Panc1 (cell line): ENCODE measurements around the gene TMX4. TPM values are rescaled to one million over a fixed set of nuclear protein-coding genes. Genes with fewer than 3 reads are reported as not detected.

Source experiments
- ATAC-seq: fragments of 200-7000 bp; cut with Tn5 transposase; 2 replicates; pipeline ENCODE4 v1.9.1; 2020; ENCODE audit warnings: mild to moderate bottlenecking, moderate library complexity
- BruUV-seq: library from RNA; stranded (reverse); fragments of 400-500 nt; replicated peaks from 2 replicates; lab custom pipeline; 2021; lab: Mats Ljungman, UMichigan
- CTCF ChIA-PET: fragments of 300-600 bp; sonication (Branson Sonifier 250); formaldehyde crosslinking; loops from one replicate; lab custom pipeline; 2022; ENCODE audit warnings: antibody characterized with exemption; lab: Charles Lee
- POLR2A ChIA-PET: fragments of 300-600 bp; sonication (Branson Sonifier 250); formaldehyde crosslinking; loops from one replicate; lab custom pipeline; 2022; ENCODE audit warnings: antibody characterized with exemption; lab: Charles Lee
- DNase-seq: peaks from one replicate; pipeline ENCODE4 v3.0.0-alpha.2; 2010; ENCODE audit warnings: low read depth, low spot score
- H3K27ac ChIP-seq: 2 replicates; pipeline ENCODE4 v1.5.1; 2011; ENCODE audit warnings: mild to moderate bottlenecking, low read length, inconsistent platforms
- H3K27me3 ChIP-seq: fragments of 200-500 bp; sonication (Bioruptor generic); 2 replicates; pipeline ENCODE4 v1.6.0; 2014; ENCODE audit warnings: low read length, inconsistent platforms; ENCODE audit not compliant: control insufficient read depth, insufficient read depth
- H3K36me3 ChIP-seq: fragments of 200-500 bp; sonication (Bioruptor generic); 2 replicates; pipeline ENCODE4 v1.5.1; 2014; ENCODE audit warnings: inconsistent platforms, mild to moderate bottlenecking, low read length, moderate library complexity; ENCODE audit not compliant: control insufficient read depth, insufficient read depth
- H3K4me1 ChIP-seq: 2 replicates; pipeline ENCODE4 v1.5.1; 2011; ENCODE audit warnings: inconsistent platforms, mild to moderate bottlenecking, low read length, moderate library complexity; ENCODE audit not compliant: control insufficient read depth, insufficient read depth
- H3K4me3 ChIP-seq, 2 experiments: 2 replicates each; pipeline ENCODE4 v1.5.1; 2011 to 2012; ENCODE audit warnings: low read depth in 2 of 2, low read length in 2 of 2, mild to moderate bottlenecking in 2 of 2, inconsistent platforms in 1 of 2, moderate library complexity in 1 of 2
- H3K9me3 ChIP-seq: fragments of 200-500 bp; sonication (Bioruptor generic); 2 replicates; pipeline ENCODE4 v1.5.1; 2014; ENCODE audit warnings: low read depth, mild to moderate bottlenecking, inconsistent platforms, low read length, moderate library complexity; ENCODE audit not compliant: control insufficient read depth, insufficient read depth
- POLR2AphosphoS5 ChIP-seq: IDR thresholded peaks from 2 replicates; pipeline ENCODE4 v1.6.1; 2012; ENCODE audit warnings: mild to moderate bottlenecking, low read depth, low read length, moderate library complexity
- SIN3A ChIP-seq: IDR thresholded peaks from 2 replicates; pipeline ENCODE4 v1.6.1; 2012; ENCODE audit warnings: low read depth, mild to moderate bottlenecking, low read length, moderate library complexity, borderline replicate concordance; ENCODE audit not compliant: insufficient read depth
- TCF7L2 ChIP-seq: IDR thresholded peaks from 2 replicates; pipeline ENCODE4 v1.6.1; 2011; ENCODE audit warnings: mild to moderate bottlenecking, low read depth, low read length, inconsistent platforms
- in situ Hi-C: cut with HindIII; loops from 2 replicates; pipeline ENCODE4 v1.10.0; 2016; ENCODE audit warnings: low sequenced_read_pairs, low pct_unique_long_range_greater_than_20kb
- intact Hi-C: fragments of 100-400 bp; cut with micrococcal nuclease; formaldehyde crosslinking; loops from one replicate; pipeline ENCODE4 v1.10.0; 2022; ENCODE audit not compliant: unreplicated experiment
- total RNA-seq: library from RNA; stranded (reverse); gene quantifications from one replicate; pipeline ENCODE4 v1.2.1, GENCODE V29; 2021; ENCODE audit not compliant: unreplicated experiment
- TF ChIP-seq, protein P1 (sequence below), 2 experiments: IDR thresholded peaks; 2 replicates each; pipeline ENCODE4 v1.6.1; 2011 to 2012; ENCODE audit warnings: low read depth in 2 of 2, control low read depth in 1 of 2, low read length in 1 of 2, mild to moderate bottlenecking in 1 of 2, moderate library complexity in 1 of 2; ENCODE audit not compliant: insufficient read depth in 1 of 2
- TF ChIP-seq, protein P2 (sequence below): fragments of 450-650 bp; IDR thresholded peaks from 2 replicates; pipeline ENCODE4 v1.5.1; 2017; ENCODE audit warnings: mild to moderate bottlenecking

Gene TMX4
- total RNA-seq, 1 experiment from 2014 or later = 34.6 TPM

DNA sequence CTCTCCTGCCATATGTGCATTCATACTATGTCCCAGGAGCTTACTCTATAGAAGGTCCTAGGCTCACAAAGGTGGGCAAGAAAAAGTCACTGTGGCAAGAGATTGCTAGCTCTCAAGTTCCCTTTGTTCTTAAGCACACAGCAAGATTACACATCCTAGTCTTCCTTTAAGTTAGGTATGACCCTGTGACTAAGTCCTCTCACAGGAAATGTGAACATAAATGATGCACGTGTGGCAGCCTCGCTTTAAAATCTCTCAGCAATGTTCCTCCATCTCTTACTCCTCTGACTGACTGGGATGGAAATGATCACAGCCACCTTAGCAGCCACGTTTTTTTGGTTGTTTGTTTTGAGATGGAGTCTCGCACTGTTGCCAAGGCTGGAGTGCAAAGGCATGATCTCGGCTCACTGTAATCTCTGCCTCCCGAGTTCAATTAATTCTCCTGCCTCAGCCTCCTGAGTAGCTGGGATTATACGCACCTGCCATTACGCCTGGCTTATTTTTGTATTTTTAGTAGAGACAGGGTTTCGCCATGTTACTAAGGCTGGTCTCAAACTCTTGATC lies 43.6 kb downstream of the TMX4 start:
- no peaks in the 10 kb centered on the region for H3K4me1 ChIP-seq
- no peak overlapping the region for H3K27ac ChIP-seq
- no peaks in the 10 kb centered on the region for H3K36me3 ChIP-seq
- H3K4me3 ChIP-seq = no peak overlapping the region
- ChIA-PET CTCF (no interaction called here), POLR2A (interaction anchor here (0.6 kb wide), 1 partner anchor 10 kb away, joined by 3 read pairs; no protein-coding TSS in a partner anchor)
- ATAC-seq = no peak
- no TSS peak for BruUV-seq
- no peak for DNase-seq
- no peaks in the 10 kb centered on the region for H3K9me3 ChIP-seq
- TF ChIP-seq, protein P1, sequence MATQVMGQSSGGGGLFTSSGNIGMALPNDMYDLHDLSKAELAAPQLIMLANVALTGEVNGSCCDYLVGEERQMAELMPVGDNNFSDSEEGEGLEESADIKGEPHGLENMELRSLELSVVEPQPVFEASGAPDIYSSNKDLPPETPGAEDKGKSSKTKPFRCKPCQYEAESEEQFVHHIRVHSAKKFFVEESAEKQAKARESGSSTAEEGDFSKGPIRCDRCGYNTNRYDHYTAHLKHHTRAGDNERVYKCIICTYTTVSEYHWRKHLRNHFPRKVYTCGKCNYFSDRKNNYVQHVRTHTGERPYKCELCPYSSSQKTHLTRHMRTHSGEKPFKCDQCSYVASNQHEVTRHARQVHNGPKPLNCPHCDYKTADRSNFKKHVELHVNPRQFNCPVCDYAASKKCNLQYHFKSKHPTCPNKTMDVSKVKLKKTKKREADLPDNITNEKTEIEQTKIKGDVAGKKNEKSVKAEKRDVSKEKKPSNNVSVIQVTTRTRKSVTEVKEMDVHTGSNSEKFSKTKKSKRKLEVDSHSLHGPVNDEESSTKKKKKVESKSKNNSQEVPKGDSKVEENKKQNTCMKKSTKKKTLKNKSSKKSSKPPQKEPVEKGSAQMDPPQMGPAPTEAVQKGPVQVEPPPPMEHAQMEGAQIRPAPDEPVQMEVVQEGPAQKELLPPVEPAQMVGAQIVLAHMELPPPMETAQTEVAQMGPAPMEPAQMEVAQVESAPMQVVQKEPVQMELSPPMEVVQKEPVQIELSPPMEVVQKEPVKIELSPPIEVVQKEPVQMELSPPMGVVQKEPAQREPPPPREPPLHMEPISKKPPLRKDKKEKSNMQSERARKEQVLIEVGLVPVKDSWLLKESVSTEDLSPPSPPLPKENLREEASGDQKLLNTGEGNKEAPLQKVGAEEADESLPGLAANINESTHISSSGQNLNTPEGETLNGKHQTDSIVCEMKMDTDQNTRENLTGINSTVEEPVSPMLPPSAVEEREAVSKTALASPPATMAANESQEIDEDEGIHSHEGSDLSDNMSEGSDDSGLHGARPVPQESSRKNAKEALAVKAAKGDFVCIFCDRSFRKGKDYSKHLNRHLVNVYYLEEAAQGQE (IDR thresholded peaks at IDR 0.05; ENCODE audit: insufficient read depth in 1 of 2, low read depth in 2 of 2, low read length in 1 of 2) = no peak
- no peak for TF ChIP-seq TCF7L2
- TF ChIP-seq POLR2AphosphoS5 = no peak
- TF ChIP-seq, protein P2, sequence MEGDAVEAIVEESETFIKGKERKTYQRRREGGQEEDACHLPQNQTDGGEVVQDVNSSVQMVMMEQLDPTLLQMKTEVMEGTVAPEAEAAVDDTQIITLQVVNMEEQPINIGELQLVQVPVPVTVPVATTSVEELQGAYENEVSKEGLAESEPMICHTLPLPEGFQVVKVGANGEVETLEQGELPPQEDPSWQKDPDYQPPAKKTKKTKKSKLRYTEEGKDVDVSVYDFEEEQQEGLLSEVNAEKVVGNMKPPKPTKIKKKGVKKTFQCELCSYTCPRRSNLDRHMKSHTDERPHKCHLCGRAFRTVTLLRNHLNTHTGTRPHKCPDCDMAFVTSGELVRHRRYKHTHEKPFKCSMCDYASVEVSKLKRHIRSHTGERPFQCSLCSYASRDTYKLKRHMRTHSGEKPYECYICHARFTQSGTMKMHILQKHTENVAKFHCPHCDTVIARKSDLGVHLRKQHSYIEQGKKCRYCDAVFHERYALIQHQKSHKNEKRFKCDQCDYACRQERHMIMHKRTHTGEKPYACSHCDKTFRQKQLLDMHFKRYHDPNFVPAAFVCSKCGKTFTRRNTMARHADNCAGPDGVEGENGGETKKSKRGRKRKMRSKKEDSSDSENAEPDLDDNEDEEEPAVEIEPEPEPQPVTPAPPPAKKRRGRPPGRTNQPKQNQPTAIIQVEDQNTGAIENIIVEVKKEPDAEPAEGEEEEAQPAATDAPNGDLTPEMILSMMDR = no peak
- no peak for TF ChIP-seq SIN3A
- intact Hi-C loops = no loop called here
- in situ Hi-C loops = no loop called here
- H3K27me3 ChIP-seq = no peaks in the 10 kb centered on the region

DNA sequence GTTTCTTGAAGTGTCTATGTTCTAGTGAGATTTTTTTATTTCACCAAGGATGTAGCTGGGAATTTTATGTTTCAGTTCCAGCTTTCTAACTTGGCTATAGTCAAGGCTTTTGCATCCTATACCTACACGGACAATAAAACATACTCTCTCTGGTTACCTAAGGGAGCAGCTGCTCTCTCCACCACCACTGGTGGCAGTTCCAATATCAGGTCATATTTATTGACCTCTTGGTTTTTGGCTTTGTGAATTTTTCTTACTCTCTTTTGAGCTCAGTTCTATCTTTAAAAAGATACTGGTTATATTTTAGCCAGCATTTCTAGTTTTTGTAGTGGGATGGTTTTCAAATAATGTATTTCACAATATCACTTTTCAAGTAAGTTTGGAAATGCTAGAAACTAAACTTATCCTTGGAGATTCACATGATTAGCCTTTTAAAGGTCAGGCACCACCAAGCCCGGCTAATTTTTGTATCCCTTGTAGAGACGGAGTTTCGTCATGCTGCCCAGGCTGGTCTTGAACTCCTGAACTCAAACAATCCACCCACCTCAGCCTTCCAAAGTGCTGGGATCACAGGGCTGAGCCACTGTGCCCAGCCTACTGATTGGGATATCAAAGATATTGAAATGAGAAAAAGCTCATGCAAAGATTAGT lies 44.7 kb downstream of the TMX4 start:
- CTCF ChIA-PET = no interaction called here
- TF ChIP-seq POLR2AphosphoS5 (no peak), TCF7L2 (no peak), SIN3A (no peak)
- TF ChIP-seq, protein P1 (IDR thresholded peaks at IDR 0.05; ENCODE audit: insufficient read depth in 1 of 2, low read depth in 2 of 2, low read length in 1 of 2) = no peak
- TF ChIP-seq, protein P2 = no peak
- Histone ChIP-seq H3K4me1 (no peaks in the 10 kb centered on the region), H3K27ac (no peak overlapping the region), H3K4me3 (no peak overlapping the region), H3K36me3 (no peaks in the 10 kb centered on the region), H3K27me3 (no peaks in the 10 kb centered on the region), H3K9me3 (no peaks in the 10 kb centered on the region)
- intact Hi-C loops (no loop called here), in situ Hi-C loops (no loop called here)
- no TSS peak for BruUV-seq
- no peak for ATAC-seq
- POLR2A ChIA-PET = no interaction called here
- DNase-seq = no peak
